GM18526 (cell line): ENCODE data around the gene PPP1R3G.

Experiments
- POLR2A ChIP-seq: IDR thresholded peaks from 3 replicates; pipeline ENCODE4 v1.6.1; 2011; ENCODE audit not compliant: insufficient read length; ENCODE audit errors: extremely low read depth

The PPP1R3G gene

DNA sequence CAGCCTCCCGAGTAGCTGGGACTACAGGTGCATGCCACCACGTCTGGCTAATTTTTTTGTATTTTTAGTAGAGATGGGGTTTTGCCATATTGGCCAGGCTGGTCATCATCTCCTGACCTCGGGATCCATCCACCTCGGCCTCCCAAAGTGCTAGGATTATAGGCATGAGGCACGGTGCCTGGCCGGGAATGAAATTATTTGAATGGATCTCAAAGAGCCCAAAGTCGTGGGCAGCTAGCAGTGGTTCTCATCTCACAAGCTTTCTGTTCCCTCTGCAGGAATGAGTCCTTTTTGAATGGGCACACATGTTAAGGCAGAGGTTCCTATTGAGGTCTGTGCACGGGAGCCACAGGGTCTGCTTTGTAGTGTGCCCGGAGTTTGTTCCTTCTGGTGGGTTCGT lies 34.9 kb downstream of the PPP1R3G start:
- TF ChIP-seq POLR2A, result no peak

DNA sequence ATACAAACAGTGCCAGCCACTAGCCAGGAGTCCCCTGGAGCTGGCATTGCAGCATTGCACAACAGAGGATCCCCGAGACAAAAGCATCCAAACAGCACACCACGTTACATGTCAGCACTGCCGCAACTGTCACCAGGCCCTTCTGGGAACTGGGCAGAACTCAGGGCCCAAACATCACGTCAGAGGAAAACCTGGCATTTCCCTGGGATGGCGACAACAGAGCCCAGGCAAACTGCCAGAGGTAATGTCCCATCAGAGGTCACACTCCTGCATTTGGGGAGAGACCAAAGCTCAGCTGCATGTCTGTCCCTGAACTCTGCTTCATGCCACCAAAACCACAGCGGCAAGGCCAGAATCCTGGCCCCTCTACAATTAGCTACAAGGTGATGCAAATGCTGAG lies 36.3 kb downstream of the PPP1R3G start:
- no peak for TF ChIP-seq POLR2A

DNA sequence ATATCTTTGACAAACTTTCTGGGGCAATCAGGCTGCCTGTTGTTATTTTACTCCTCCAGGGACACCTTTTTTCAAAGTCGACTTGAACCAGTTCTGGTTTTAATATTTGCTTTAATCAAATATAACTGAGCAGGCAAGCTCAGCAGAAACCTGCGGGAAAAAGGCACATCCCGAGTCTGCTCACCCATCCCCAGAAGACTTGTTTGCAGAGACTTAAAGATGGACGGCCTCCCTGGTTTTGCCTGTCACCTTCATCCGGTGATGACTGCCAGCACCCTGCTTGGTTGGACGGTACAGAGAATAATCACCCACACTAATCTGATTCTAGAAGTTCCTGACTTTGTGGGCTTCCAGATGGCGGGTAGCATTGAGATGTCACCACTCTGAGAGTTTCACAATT lies 36.8 kb downstream of the PPP1R3G start:
- TF ChIP-seq POLR2A, result no peak

DNA sequence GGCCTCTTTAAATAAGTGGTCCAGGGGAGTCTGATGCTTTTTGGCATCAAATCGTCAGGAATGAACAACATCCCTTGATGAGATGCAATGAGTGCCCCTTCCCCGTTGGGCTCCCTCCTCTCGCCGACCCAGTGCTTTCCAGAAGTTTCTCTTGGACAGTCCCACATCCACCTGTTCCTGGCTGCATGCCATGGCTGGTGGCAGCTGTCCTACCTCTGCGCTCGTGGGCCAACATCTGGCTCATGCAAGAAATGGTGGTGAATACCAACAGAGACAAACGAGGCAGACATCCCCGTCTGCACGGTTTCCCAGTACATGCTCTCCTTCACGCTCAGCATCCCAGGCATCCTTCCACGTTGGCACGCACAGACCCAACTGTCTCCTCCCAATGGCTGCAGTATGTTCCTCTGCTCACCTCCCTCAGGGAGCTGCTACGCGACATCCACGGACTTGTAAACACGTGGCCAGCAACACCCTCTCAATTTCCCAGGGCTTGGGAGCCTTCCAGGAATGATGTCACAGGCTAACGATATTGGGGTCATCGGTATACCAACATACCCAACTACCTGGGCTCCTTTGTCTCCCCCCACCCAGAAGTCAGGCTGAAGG lies 37.5 kb downstream of the PPP1R3G start:
- no peak for TF ChIP-seq POLR2A

DNA sequence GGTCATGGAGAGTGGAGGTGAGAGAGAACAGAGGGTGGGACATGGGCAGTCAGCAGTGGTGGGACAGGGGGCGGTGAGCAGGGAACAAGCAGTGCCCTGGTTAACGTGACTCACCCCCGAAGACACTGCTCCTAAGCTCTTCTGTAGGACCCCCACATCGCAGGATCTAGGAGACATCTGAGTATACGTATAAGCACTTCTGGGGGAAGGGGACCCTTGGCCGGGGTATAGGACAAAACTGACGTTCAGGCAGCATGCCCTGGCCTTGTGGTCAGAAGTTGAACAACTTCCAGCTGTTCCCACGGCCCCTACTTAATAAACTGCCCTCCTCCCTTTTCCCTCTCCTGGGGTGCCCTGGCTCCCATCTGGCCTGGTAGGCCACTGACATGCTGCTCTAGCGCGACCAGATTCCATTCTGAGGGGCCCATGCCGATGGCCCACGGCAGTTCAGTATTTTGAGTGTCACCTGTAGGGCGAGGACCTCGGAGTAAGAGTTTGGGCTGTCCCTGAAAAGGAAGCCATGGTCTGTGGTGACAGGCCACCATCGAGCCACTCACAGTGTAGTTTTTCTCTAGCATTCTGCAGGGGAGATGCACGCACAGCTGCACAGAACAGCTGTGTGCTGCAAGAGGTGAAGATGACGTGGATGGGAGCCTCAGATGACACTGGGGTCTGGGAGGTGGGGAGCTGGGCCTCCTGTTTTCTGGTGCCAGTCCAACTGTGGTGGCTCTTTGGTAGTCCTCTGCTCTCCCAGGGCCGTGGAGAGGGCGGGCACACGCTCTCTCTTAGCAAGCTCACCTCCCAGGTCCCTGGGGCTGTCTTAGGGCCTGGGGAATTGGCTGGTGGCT lies 38.4 kb downstream of the PPP1R3G start:
- TF ChIP-seq POLR2A, result no peak

DNA sequence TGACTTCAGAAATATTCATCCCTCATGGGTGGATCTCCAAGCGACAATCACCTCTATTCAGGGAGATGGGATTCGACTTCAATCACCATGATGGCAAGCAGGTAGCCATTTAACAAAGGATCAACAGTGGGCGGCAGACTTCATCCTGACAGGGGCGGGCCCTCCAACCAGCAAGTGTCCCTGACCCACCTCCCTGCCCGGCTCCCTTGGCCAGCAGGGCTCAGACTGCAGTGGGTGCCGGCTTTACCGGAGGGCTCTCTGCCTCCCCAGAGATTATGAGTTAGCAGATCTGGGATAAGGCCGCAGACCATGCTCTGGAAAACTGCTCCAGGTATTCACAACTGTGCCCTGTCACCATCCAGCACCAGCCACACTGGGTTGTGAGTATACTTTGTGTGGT lies 39.4 kb downstream of the PPP1R3G start:
- no peak for TF ChIP-seq POLR2A

DNA sequence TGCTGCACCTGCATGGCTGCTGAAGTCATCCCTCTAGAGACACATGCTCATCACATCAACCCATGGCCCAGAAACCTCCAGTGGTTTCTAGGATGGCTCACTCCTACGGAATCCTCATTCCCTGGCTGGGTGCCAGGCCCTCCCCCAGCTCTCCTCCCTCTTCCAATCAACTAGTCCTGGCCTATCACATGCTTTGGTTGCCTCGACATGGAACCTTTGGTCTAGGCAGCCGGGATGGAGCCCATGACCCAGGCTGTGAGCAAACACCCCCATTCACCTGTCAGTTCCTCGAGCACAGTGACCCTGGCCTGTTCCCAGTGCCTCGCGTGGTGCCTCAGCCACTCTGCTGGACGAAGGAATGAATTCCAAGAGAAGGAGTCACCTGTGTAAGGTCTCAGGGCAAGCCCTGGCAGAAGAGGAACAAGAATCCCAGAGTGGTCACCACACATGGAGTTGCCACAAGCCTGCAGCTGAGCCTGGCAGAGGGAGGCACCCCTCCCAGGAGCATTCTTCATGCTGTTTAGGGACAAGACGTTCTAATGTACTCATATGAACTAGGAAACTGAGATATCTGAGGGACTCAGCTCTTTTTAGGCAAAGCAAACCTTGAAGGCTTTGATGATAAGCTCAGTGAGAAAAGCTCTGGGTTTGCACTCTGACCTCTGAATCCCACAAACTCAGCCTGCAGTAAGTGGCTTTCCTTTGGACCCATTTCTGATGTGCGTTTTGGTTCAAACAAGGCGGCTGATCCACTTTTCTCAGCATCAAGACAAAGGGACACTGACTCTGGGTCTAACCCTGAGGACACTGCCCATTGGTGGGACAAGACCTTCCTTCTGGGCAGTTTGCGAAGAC lies 40.2 kb downstream of the PPP1R3G start:
- no peak for TF ChIP-seq POLR2A

DNA sequence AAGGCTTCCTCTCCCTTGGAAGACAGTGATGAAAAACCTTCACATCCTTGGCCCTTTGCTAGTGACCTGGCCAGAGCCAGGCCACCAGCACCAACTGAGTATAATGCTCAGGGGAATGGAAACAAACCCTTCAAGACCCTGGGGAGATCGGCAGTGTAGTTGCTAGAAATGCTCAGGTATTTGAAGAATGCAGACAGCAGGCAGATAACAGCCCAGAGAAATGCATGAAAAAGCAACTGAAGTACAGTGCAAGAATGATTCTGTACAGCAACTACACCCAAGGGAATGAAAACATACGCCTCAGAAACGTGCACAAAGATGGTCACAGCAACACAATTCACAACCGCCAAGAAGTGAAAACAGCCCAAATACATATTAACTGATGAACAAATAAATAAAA lies 41.1 kb downstream of the PPP1R3G start:
- no peak for TF ChIP-seq POLR2A

DNA sequence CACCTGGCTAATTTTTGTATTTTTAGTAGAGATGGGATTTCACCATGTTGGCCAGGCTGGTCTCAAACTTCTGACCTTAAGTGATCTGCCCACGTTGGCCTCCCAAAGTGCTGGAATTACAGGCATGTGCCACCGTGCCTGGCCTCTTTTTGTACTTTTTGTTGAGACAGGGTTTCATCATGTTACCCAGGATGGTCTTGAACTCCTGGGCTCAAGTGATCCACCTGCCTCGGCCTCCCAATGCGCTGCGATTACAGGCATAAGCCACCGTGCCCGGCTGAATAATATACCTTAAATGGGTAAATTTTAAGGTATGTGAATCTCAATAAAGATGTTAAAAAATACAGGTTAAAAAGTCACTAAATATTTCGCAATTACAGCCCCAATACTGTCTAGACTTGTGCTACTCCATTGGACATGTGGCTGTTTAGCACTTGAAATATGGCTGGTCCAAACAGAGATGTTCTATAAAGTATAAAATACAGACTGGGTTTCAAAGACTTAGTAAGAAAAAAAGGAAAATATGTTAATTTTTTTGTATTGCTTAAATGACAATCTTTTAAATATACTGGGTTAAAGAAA lies 42.1 kb downstream of the PPP1R3G start:
- no peak for TF ChIP-seq POLR2A

DNA sequence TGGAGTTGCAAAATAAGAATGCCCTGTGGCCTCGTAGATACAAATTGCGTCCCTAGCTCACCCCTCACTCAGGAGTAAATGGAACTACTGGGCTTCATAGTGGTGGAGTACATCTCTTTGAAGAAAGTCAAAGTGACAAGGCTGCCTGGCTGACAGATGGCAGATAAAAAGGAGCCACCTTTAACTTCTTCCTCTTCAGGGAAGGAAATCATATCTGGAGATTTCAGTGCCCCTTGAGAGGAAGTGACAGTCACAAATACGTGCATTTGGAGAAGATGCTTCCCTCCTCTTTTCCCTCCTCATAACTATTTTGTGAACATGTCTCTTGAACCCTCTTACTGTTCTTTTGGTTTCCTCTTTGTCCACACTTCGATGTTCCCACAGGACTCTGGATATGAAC lies 43.2 kb downstream of the PPP1R3G start:
- TF ChIP-seq POLR2A, result no peak

DNA sequence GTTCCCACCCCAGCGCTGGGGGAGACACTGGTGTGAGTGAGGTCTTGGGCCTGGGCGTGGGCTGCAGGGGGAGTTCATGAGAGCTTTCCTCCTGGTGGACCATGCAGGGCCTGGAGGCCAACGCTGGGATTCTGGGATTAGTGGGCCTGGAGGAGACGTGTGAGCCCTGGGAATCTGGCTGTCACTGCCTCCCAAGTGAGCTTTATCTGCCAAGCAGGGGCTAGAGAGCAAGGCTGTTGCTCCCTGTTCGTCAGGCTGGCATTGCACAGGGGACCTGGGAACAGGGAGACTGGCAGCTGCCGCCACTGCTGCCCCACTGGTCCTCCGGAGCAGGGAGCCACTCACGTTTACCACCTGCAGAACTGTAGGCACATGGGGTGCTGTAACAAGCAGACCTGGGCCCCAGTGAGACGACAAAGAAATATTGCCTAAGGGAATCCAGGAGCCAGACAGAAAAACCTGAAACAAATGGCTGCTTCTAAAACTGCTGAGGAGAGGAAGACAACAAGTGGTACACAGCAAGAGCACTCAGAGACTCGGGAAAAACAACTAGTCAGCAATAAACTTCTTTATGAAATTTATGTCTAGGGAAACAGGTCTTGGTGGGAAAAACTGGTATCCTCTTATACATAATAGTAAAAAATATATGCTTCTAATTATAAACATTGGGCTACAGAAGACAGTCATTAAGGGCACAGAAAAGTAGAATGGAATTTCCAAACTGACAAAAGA lies 45.2 kb downstream of the PPP1R3G start:
- no peak for TF ChIP-seq POLR2A

DNA sequence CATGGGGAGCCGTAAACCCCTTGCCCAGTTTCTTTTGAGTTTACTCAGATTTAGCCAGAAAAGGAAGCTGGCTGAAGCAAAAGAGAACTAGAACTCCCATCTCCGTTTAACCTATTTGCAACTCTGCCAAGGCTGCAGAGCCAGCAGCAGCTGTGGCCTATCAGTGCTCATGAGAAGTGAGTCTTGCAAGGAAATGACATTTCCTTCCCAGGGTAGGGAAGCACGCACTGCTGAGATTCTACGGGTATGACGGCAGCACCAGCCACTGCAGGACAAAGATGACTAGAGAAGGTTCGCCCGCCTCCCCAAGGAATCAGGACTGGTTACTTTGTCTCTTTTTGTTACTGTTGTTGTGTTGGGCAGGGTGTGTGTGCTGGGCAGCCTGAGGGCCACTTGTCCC lies 47.6 kb downstream of the PPP1R3G start:
- no peak for TF ChIP-seq POLR2A

DNA sequence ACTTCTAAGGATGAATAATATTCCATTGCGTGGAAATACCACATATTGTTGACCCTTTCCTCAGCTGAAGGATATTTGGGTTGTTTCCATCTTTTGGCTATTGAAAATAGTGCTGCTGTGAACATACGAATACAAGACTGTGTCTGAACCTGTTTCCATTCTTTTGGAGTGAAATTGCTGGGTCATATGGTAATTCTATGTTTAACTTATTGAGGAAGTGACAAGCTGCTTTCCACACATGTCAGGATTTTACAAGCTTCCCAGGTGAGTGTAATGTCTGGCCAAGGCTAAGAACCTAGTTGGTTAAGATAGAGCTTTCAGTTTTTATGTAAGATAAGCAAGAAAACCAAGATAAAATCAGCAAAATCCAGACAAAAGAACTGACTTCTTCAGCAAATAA lies 48.8 kb downstream of the PPP1R3G start:
- TF ChIP-seq POLR2A, result no peak

DNA sequence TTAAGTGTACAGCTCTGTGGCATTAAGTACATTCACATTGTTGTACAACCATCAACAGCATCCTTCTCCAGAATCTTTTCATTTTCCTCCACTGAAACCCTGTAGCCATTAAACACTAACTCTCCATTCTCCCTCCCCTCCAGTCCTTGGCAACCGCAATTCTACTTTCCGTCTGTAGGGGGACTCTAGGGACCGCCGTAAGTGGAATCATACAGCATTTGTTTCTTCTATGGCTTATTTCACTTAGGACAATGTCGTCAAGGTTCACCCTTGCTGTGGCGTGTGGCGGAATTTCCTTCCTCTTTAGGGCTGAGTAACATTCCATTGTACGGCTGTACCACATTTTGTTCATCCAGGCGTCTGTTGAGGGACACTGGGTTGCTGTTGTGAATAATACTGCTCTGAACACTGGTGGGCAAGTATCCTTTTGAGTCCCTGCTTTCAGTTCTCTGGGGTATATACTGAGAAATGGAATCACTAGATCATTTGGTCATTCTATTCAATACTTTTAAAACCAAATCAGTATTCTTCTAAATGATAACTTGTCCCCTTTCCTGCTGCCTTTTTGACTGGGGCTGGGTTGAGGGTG lies 50.7 kb downstream of the PPP1R3G start:
- no peak for TF ChIP-seq POLR2A
